GM19452 (cell line): ENCODE measurements around the gene HAUS7.

Experiments
- ATAC-seq: cut with Tn5 transposase; IDR thresholded peaks from one replicate; pipeline ENCODE4 v1.9.1; 2021; ENCODE audit not compliant: unreplicated experiment

The HAUS7 gene

DNA sequence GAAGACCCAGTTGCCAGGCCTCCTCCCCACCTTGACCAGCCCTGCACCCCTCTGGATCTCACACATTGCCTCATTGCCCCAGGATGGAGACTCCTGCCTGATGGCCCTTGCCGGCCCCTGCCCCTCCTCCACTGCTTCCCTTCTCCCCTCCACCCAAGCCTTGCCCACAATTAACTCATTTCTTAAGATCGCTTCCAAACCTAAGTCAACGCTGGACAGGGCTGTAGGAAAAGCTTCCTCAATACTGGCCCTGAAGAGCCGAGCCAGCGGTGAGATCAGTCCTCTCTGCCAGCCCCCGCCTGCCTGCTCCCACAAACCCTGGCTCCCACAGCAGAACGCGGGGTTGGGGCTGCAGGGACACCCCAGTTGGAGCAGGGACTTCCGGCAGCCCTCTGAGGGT lies 7.5 kb upstream of the HAUS7 start:
- ATAC-seq, result no peak

DNA sequence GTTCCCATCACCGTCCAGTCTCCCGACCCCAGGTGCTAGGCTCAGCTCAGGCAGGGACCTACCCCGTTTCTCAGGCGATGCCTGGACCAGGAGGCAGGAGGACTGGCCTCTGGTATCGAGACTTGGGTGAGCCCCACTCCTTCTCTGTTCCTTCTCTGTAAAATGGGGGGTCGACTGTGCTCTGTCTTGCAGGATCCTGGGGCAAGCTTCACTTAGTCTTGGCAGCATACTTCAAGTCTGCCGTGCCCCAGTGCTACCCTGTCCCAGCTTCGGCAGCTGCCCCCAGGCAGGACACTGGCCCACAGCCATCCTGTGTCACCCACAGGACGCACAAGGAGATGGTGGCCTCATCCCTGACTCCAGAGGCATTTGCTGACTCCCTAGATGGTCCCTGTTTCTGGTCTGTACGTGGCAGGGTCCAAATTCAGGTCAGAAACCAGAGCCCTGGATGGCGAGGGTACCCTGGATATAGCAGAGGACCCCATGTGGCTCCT lies 7.0 kb upstream of the HAUS7 start:
- ATAC-seq, result no peak

DNA sequence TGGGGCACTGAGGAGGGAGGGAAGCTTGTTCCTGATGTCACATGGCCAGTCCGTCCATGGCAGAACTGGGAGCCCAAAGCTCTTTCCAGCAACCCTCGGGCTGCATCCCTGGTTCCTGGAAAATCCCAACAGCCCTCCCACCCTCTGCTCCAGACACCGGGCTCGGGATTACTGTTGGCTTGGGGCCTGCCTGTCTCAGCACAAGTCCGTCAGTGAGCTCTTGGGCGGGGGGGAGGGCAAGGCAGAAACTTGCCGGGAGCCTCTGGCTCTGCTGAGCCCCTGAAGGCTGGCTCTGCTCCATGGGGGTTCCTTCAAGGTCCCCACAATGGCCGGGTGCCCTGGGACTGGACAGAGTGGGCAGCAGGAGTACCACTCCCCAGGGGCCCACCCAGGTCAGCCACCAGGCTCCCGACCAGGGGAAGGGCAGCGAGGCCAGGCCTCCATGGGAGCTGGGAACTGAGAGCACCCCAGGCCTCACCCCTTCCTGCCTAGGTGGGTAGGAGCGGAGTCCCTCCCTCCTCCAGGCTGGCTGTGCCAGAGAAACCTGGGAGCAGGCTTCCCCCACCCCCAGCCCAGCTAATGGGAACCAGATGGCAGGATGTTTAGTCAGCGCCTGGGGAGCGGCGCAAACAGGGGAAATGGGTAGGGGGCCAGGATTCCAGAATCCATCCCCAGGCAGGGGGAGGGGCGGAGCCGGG lies 6.4 kb upstream of the HAUS7 start:
- no peak for ATAC-seq

DNA sequence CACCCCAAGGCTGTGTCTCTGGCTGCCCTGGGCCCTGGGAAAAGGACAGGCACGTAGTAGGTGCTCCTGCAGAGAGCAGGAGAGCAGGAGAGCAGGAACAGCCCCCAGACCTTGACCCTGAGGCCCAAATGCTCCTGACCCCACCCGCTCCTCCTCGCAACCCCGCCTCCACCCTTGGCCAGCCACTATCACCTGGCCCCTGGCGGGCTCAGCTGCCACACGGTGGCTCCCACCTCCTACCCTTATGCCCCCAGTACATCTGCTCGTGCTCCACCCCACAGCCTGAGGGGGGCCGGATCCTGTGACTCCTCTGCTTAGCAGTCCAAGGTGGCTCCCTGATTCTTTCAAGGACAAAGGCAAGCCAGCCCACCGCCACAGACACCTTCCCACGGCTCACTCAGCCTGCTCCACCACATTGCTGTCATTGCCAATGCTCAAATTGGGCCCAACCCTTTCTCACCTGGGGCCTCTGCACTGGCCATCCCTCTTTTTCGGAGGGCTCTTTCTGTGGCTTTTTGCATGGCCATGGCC lies 5.4 kb upstream of the HAUS7 start:
- no peak for ATAC-seq

DNA sequence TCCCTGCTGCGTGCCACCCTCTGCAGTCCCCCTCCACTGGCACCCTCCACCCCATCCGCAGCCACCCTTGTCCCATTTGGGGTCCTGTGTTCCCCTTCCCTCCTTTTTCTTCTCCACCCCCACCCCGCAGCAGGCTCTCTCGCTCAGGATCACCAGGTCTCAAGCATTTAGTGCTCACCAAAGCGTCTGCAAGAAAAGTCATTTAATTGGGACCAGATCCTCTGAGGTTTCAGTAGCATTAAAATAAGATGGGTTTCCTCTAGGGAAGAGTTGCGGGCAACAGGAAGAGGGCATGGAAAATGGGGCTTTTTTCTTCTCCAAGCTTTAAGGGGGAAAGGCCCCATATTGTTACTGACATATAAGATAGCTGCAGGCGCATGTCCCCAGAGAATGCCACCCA lies 4.9 kb upstream of the HAUS7 start:
- ATAC-seq, result no peak

DNA sequence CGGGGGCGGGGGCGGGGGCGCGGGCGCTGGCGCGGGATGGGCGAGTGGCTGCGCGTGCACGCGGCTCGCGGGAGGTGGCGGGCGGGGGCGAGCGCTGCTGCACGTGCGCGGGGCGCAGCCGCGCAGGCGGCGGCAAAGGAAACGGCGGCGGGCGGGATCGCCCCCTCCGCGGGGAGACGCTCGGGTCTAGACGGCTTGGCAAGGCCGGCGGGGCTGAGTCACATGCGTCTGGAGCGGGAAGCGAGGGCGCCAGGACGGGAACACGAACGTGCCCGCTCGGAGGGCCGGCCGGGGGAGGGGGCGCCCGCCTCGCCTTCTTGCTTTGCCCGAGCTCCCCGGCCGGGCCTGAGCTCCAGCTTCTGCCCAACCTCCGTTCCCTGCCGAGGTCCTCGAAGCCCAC lies 4.3 kb upstream of the HAUS7 start:
- ATAC-seq, result no peak

DNA sequence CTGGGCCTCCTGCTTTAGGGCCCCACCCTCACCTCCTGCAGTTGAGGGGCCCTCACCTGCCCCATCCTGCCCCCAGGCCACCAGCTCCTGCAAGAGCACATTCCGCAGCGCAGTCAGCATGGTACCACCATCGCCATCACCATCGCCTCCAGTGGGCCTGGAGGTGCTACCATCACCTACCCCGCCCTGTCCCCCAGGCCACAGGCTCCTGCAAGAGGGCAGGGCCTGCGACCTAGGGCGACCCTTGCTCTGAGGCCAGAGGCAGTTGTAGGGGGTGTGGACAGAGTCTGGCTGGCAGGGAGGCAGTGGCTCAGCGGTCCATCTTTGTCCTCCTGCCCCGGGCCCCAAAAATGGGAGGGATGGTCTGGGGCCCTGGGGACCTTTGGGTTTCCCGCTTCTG lies 3.9 kb upstream of the HAUS7 start:
- no peak for ATAC-seq

DNA sequence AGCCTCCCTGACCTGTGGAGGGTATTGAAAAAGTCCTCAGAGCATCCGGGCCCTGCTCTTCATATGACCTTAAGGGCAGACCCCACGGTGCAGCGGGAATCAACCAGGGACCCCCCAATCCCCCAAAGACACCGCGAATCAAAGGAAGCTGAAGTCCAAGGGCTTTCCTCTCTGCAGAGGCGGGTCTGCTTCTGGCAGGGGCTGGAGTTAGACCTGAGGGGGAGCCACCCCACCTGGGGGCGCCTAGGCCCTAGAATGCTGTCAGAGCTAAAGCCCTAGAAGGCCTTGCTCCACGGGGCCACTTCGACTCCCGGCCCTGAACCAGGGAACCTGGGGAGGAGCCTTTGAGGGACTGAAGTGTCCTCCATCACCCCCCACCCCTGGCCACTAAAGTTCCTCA lies 2.8 kb upstream of the HAUS7 start:
- ATAC-seq, result no peak

DNA sequence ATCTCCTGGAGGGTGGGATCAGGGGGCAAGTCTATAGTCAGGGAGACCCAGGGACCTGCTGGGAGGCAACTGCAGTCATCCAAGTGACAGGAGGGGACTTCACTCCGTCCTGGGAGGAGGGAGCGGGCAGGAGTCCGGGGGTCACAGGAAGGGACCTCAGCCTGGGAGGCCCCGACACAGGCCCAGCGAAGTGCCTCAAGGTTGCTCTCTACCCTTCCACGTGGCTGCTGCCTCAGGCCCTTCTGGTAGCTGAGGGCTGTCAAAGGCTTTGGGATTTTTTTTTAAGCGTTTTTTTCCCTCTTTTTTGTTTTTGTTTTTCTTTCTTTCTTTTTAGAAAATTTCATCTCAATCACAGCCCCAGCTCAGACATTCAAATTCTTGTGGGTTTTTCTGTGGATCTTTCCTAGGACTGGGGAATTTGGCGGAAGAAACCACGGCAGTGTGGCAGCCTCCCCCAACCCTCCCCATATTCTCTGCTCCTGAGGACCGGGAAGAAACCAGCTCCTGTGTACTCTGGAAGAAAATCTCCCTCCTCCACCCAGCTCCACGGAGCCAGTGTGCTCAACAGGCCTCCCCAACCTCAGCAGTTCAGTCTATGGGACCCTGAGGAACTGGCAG lies 1.4 kb upstream of the HAUS7 start:
- no peak for ATAC-seq

DNA sequence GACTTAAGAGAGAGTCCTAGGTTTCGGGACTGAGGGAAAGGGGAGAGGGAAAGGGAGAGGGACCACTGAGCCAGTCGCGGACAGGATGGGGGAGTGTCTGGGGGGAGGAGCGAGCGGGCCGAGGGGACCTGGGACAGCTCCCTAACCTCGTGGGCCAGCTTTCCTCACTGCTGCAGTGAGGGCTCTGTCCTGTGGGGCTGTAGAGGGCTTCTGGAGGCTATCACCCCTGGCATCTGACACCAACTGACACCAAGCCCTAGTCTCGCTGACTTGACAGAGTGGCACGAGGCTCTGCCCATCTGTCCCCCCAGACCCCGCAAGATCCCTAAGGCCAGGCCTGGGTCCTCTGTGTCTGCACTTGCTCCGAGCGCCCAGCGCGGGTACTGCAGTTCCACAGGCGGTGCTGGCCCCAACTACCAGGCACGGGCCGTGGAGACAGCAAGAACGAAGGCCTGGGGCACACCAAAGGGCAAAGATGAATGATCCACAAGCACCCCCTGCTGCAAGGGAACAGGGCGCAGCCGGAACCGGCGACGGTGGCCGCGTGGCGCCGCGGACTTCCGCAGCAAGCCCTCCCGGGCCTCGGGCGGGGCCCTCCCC lies 465 bp downstream of the HAUS7 start:
- ATAC-seq, result peak; percentile 48

DNA sequence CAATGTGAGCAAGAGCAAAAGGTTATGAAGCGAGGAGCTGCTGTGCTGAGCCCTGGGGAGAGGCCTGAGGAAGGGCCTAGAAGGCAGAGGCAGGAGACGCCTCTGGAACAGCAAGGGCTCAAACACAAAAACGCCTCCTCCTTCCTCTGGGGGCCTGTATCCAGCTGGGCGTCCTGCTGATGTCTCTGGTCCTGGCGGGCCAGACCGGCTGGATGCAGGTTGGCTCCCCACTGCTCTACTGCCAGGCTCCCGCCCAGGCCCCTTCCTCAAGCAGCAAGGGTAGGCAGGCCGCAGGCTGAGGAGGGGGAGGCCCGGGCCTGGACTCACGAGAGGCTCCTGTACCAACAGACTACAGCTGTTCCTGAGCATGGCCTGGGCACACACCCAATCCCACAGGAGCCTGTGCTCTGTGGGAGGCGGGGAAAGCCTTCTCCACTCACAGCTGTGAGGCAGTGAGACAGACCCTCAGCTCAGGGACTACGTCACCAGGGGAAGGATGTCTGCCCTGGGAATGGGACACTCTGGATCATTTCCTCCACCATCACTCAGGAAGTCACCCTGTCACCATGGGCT lies 2.3 kb downstream of the HAUS7 start:
- ATAC-seq, result no peak

DNA sequence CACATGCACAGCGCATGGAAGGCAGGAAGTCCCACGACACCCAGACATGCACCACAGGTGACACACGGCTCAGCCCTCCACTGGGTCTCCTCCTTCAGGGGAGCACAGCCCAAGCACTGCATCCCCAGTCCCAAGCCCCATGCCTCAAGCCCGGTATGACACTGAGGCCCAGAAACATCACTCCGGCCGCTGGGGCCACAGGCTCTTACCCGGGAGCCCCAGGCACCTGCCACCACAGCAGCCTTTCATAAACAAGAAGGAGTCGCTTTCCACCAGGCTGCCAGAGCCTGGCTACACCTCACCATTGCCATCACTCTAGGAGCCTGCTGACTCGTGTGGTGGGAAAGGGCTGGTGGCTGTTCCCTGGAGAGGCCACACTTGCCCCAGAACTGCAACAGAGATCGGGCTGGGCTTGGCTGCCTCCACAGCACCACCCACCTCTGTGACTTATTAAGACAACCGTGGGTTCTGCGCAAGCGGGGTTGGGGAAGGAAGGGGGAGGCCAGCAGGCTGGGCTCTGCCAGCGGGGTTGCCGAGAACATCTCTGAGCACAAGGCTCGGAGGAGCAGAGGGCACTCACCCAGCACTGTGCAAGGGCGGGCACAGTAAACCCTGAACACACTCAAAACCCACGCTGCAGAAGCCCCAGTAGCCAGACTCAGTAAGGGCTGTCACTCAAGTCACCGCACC lies 4.5 kb downstream of the HAUS7 start:
- no peak for ATAC-seq

DNA sequence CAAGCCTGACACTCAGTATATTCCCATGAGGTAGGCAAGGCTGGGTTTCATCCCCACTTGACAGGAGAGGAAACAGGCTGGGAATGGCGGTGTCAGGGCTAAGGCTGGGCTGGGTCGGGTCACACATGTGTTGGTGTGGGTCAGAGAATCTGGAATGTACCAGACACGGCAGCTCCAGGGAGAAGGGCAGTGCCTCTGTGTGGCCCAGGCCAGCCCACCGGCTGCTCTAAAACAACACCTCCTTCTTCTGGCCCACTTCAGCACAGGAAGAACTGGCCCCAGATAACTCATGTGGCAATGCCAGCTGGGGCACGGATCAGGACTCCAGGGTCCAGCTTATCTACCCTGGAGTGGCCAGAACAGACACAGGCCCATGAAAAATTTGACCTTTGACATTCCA lies 6.3 kb downstream of the HAUS7 start:
- ATAC-seq, result no peak

DNA sequence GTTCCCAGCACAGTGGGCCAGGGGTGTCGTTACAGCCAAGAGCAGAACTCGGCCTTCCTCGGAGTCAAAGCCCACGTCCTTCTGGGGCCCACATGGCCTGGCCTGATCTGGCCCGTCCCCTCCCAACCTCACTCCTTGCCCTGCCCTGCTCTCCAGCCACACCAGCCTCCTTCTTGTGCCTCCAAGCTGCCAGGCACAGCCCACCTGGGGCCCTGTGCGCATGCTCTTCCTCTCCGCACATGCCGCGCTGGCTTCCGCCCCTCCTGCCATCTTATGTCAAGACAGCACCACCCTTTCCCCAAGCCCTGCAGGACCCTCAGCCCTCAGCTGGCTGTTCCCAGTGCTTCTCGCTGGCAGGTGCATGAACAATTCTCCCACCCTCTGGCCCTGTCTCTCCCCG lies 6.8 kb downstream of the HAUS7 start:
- no peak for ATAC-seq

DNA sequence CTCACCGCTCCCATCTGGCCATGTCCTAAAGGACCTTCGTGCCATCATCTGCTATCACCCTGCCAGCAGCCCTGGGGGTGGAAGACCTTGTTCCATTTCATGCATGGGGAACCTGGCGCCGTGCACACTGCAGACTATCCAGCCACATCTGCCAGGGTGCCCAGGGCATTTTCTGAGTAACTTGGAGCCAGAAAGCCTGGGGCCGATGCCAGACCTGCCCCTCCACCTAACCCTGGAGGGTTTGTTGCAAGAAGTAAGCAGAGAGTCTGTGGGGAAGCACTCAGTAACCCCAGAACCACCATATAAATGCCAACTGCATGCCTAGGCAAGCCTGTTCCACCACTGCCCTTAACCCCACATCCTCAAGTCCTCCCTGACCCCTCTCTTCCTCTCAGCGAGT lies 7.3 kb downstream of the HAUS7 start:
- no peak for ATAC-seq

DNA sequence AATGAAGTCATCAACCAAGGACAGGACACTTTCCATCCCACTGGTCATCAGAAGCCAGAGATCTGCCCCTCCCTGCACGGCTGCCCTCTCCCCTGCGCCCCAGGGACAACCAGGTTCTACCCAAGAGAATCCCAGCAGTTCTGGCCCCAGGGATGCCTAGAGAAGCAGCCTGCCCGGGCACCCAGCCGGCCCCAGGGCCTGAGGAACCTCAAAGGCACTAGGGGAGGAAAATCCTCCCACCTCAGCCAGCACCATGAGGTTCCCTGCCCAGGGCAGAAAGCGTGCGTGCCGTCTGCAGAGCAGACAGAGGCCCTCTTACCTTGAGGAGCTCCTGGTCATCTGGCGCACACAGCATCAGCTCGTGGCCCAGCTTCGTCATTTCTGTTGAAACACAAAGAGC lies 8.1 kb downstream of the HAUS7 start:
- no peak for ATAC-seq

DNA sequence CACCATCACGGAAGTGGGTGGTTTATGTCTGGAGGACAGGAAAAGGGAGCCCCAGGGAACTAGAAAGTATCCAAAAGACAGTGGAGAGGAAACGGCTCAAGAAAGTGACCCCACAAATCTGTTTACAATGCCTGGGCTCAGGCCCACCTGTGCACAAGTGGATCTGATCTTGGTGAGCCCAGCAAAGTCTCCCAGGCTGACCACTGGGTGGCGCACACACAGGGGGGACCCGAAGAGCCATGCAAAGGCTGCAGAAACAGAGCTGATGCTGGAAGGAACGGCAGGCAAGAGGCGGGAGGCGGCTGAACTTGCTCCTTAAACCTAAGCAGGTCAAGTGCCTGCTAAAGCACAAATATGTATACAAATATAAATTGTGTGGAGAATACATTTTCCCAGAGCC lies 9.6 kb downstream of the HAUS7 start:
- no peak for ATAC-seq

DNA sequence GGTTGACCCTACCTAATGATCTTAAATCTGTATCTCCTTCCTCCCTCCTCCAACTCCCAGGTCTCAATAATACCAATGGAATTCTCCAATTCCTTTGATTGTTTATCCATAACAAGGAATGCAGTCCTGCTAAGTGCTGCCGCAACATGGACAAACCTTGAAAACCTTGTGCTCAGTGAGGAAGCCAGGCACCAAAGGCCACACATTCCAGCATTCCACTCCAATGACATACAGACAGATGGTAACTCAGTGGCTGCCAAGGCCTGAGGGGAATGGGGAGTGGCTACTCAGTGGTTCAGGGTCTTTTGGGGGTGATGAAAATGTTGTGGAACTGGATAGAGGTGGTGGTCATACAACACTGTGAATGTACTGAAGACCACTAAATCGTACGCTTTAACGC lies 10.4 kb downstream of the HAUS7 start:
- ATAC-seq, result no peak

DNA sequence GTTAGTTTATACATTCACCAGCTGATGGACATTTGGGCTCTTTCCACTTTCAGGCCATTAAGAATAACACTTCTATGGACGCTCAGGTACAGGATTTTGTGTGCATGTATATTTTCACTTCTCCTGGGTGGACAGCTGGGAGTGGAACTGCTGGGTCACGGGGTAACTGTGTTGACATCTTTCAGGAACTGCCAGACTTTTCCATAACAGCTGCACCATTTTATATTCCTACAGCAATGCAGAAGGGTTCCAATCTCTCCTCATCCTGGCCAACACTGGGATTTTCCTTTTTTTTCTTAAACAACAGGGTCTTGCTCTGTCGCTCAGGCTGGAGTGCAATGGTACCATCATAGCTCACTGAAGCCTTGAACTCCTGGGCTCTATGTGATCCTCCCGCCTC lies 11.9 kb downstream of the HAUS7 start:
- ATAC-seq, result no peak

DNA sequence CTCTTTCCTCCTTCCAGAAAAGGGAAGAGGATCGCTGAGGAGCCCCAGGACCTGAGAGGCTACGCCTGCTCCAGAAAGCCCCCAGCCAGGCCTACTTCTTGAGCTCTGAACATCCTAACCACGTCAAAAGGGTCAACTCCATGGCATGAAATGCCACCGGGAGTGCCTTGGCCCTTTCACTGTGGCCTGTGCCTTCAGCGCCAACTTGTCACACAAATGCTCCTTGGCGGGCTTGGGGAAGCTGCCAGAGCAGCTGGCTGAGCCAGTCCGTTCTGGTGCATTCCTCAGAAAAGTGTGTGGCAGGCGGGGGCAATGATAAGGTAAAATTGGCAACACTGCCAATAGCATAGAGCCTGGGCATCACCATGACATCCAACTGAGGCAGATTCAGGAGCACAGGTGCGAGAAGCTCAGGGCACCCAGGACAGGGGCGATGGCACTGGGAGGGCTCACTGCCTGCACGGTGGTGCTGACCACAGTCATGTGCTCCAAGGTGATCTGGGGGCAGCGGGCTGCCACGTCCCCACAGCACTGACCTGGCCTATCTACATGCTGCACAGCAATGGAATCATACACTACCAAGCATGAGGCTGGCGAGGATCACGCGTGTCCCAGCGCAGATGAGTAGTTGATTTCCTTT lies 12.4 kb downstream of the HAUS7 start:
- no peak for ATAC-seq
